NCI-H2227 treated with DMSO at 0.1 percent for 48 hours (cell line): ENCODE results near the gene SLC38A2.
A peak's percentile ranks its signal among the peaks of the same experiment; 100 is the strongest.

Source experiments
- DNase-seq: peaks from one replicate; lab custom pipeline; 2025; lab: John Stamatoyannopoulos, UW

The SLC38A2 gene

GRCh38 chr12:46395388-46395787, 22.8 kb upstream of the SLC38A2 start:
- DNase-seq: no peak

DNA sequence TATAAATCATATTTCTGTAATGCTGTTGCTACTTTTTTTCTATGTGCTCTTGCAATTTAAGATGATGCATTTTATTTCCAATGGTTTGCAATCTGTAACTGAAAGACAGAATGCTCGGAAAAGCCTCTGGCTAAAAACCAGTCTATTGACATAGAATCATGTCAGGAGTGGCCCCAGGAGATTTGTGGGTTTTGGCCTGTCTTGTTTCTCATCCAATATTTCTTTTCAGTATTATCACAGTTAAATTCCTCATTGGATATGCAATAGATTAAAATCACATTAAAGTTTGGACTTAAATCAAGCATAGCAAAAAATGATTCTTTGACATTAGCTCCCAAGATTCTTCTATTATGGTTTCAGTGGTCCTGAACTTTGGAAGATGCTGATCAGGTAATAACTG, 19.1 kb upstream of the SLC38A2 start:
- no peak for DNase-seq

- DNase-seq: no peak
Observed at GRCh38 chr12:46390881-46391280, 18.3 kb upstream of the SLC38A2 start.

DNA sequence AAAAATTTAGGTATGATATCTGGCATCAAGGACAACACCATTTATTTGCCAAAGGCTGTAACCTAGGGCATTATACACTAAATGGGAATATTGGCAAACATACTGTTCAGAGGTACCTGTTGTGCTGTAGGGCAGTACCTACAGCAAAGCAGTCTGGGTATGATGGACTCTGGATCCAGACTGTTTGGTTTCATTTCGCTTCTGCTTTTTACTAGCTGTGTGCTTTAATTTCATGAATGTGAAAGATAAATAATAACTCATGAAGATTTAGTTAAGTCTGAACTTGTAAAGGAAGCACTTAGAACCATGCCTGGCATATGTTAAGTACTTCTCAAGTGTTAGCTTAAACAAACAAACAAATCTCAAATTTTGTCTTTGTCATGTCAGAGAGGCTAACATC, 17.7 kb upstream of the SLC38A2 start:
- DNase-seq: no peak

DNA sequence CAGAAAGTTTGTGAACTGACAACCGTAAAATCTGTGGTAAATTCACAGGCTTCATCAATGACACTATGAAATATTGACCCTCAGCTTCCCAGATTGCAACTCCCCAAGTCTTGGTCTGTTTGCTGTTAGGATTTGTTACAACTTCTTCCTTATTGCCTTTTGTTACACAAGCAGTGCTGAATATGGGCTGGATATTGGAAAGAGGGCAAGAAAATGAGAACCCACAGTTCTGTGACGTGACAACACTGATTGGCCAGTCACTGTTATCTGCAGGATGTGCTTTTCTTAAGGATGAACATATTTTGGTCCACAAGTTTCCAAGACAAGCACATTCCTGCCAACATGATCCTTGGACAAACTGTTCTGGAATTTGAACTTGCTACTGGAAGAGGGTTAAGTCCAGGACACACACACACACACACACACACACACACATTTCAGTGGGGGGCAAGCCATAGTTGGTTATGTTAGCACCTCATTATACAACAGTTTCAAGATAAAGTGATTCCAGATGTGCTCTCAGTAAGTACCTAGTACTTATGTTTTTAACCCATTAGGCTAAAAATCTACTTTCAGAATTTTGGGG, 16.6 kb upstream of the SLC38A2 start:
- DNase-seq: no peak

DNA sequence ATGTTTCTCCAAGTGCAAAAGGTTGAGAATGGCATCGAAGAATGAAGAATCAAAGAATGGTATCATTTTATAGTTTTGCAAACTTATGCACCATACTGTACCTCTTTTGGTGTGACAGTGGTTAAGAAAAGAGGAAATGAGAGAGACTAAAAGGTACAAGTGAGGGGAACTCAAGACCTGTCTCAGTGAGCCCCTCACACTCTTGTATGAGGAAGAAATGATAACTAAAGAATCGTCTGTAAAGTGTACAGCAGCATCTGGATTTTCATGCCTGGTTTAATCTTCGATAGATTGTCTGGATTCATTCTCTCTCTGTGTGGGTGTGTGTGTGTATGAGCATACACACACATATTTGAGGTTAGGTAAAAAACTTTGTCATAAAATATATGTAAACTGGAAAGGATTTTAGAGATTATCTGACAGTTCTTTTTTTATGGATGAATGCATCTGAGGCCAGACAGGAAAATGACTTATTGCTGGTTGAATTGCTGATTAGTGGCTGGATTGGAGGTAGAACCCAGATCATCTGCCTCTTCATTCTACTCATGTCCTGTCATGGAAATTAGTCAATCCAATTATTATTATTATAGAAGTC, 16.0 kb upstream of the SLC38A2 start:
- DNase-seq: no peak

DNA sequence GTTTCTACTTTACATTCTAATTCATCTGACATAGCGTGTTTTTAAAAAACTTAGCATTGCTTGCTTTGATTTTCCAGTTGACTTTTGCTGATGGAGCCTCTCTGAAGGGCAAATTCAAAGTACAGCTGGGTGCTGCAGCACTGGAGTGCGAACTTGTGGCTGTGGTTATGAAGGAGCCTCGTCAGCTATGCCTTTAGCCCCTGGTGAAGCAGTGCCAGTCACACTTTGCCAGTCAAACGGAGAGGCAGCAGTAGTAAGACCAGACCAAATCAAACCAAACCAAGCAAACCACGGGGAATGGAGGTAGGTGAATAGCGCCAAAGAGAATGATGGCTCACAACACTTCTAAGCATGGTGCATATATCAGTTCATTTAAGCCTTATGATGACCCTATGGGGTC, 15.1 kb upstream of the SLC38A2 start:
- DNase-seq: no peak

- DNase-seq: no peak
Observed at GRCh38 chr12:46386877-46387629, 14.5 kb upstream of the SLC38A2 start.

DNA sequence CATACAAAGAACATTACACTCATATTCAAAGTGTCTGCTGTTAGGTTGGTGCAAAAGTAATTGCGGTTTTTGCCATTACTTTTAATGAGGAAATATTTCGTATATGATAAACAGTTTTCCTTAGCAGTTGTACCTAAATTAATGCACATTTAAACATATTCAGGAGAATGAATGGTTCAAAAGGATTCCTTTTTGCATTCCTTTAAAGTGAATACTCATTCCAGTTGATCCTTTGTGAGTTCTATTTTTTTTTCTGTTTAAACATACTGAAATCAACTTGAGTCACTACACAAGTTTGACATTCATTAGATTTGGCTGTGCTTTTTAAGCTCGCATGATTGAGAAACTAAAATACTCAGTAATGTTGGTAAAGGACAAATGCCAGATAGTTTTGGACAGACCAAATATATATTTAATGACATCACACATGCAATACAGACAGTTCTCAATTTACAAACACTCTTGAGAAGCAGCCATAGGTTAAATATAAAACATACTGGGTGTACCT, 13.8 kb upstream of the SLC38A2 start:
- no peak for DNase-seq

- no peak for DNase-seq
Observed at GRCh38 chr12:46385438-46385837, 12.9 kb upstream of the SLC38A2 start.

- DNase-seq: no peak
Observed at GRCh38 chr12:46384451-46385309, 12.1 kb upstream of the SLC38A2 start.

GRCh38 chr12:46383654-46384450, 11.3 kb upstream of the SLC38A2 start:
- peak; percentile 33 for DNase-seq

DNA sequence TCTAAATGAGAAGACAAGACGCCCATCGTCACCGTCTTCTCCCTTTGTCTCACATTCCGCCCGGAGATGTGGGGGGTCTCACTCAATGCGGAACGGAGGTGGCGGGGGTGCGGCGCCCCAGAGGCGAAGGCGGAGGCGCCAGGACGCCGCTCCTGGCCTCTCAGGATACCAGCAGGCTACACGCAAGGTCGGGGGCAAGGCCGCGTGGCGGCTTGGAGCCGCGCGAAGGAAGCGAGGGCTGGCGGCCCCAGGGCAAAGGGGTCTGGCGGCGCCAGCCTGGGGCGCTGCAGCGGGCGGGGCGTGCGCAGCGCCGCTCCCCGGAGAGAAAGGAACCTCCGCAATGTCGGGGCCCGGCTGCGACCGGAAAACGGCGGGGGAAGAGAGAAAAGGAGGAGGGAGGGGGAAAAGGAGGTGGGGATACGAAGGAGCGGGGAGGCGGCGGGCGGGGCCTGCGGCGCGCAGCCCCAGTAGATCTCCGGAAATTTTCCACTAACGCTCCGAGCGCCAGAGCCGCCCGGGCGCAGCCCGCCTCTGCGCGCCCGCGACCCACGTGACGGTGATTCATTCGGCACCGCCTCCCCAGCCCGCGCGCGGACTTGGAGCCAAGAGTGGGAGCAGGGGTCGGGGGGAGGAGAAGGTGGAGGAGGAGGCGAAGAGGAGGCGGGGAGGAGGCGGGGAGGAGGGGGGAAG, 10.5 kb upstream of the SLC38A2 start:
- DNase-seq: peak; percentile 83

DNA sequence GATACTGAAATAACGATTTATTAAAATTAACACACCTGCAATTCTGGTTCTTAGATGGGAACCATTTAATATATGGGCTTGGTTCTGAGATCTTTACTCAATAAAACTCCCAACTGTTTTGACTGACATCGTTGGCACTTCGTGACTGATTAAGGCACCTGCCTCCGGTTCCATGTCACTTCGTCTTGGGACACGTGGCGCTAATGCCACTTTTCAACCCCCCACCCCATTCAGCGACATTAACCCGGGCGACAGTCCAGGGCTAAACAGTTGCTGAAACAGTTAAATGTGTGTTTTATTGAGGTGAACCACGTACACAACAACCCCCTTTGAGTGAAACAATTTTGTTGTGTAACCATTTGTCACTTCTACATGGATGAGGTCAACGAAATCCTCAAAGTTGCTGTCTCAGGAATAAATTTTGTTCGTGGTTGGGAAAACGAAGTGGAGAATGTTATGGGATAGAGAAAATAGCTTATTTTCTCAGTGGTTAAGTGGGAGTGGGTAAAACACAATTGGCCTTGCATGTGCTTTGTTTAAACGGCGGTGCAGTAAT, 9.9 kb upstream of the SLC38A2 start:
- DNase-seq: no peak

GRCh38 chr12:46380881-46381280, 8.3 kb upstream of the SLC38A2 start:
- no peak for DNase-seq

DNA sequence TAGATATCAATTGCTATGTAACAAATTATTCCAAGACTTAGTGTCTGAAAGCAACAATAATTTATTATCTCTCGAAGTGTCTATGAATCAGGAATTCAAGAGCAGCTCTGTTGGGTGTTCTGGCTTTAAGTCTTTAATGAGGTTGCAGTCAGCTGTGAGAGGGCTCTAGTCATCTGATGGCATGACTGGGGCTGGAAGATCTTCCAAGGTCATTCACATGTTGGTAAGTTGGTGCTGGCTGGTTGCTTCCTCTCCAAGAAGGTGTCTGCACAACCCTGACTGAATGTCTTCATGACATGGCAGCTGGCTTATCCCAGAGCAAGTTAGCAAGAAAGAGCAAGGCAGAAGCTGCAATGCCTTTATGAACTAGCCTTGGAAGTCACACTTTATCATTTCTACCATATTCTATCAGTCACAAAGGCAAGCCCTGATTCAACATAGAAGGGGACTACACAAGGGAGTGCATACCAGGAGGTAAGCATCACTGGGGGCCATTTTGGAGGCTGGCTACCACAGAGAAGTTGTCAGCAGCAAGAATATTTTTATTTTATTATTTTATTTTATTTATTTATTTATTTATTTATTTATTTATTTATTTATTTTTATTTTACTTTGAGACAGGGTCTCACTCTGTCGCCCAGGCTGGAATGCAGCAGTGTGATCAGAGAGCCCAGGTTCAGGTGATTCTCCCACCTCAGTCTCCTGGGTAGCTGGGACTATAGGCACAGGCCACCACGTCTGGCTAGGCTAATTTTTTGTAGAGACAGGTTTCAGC, 7.6 kb upstream of the SLC38A2 start:
- no peak for DNase-seq

- DNase-seq: no peak
Observed at GRCh38 chr12:46379352-46379751, 6.8 kb upstream of the SLC38A2 start.

GRCh38 chr12:46378530-46378929, 6.0 kb upstream of the SLC38A2 start:
- DNase-seq: no peak

DNA sequence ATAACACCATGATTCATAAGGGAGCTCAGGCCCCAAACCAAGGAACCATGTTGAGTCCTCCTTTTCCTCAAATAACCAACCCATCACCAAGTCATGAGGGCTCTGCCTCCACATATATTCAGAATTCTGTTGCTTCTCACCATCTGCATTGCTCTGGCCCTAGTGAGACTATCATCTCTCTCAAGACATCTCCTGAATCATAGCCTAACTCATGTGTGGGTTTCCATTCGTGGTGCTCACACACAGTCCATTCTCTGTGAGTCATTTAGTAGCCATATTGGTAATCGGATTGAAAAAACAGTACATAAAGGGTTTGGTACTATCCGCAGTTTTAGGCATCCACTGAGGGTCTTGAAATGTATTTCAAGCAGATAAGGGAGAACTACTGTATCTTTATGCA, 5.1 kb upstream of the SLC38A2 start:
- DNase-seq: no peak

GRCh38 chr12:46376579-46376978, 4.0 kb upstream of the SLC38A2 start:
- DNase-seq: no peak
